22Rv1 (cell line): ENCODE data around the gene COMMD3.

ENCODE experiments used
- H3K27ac ChIP-seq: fragments of 450-650 bp; 2 replicates; pipeline ENCODE4 v1.5.1; 2017
- CTCF ChIP-seq: fragments of 450-650 bp; IDR thresholded peaks from 2 replicates; pipeline ENCODE4 v1.5.1; 2017; ENCODE audit warnings: mild to moderate bottlenecking
- ZFX ChIP-seq: fragments of 450-650 bp; IDR thresholded peaks from 2 replicates; pipeline ENCODE4 v1.6.1; 2017; ENCODE audit warnings: antibody characterized with exemption, borderline replicate concordance

Gene COMMD3

DNA sequence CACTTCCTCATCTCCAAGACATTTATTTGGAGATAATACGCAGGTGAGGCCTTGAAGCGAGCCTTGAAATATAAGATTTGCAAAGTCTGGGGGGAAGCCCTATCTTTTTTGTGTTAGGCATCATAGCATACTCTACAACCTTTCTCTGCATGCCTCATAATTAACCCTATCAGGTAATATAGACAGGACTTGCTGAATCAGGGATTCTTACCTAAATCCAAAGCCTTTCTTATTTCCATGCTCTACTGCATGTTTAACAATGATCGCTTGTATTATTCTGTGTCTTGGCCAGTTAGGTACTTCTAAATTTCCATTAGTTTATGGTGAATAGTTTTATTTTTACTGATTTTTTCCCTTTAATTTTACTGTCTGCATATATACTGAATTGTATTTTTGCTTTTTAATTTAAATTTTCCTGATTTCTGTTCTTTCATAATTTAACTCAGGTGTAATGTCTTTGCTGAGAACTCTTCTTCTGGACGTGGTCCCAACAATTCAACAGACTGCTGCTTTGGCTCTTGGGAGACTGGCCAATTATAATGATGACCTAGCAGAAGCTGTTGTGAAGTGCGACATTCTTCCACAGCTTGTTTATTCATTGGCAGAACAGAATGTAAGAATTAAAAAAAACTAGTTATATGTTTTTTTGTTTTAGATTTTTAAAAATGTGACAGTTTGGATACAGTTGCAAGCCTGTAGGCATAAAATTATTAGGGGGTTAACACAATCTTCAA lies 48.4 kb downstream of the COMMD3 start:
- H3K27ac ChIP-seq: no peak overlapping the region
- no peak for TF ChIP-seq ZFX
- TF ChIP-seq CTCF: no peak

- no peak for TF ChIP-seq CTCF
- no peak overlapping the region for H3K27ac ChIP-seq
These were observed 49.0 kb downstream of the COMMD3 start for GRCh38 chr10:22365233-22365632.

DNA sequence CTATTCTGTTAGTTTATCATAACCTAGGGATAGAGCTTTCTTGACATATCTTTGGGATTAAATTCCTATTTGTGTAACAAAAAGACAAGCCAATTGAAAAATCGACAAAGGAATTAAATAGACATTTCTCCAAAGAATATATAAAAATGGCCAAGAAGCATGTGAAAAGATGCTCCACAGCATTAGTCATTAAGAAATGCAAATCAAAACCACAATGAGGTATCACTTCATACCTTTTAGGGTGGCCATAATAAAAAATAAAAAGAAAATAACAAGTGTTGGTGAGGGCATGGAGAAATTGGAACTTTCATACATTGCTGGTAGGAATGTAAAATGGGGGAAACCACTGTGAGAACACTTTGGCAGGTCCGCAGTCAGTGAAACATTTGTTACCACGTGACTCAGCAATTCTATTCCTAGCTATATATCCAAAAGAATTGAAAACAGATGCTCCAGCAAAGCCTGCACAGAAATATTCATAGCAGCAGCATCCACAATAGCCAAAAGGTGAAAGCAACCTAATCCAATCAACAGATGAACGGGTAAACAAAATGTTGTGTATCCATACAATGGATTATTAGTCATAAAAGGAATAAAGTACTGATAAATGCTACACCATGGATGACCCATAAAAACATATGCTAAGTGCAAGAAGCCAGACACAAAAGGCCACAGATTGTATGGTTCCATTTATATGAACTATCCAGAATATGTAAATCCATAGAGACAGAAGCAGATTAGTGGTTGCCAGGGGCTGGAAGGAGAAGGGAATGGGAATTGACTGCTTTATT lies 49.7 kb downstream of the COMMD3 start:
- no peak overlapping the region for H3K27ac ChIP-seq
- TF ChIP-seq CTCF: no peak
- TF ChIP-seq ZFX: no peak

DNA sequence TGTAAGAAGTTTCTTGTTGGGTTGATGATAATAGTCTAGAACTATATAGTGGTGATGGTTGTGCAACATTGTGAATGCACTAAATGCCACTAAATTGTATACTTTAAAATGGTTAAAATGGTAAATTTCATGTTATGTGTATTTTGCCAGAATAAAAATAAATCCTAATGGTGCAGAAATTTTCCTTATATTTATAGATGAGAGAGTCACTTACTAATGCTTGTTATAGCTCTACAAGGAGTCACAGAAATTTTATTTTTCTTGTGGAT lies 50.2 kb downstream of the COMMD3 start:
- TF ChIP-seq ZFX (no peak), CTCF (no peak)
- no peak overlapping the region for H3K27ac ChIP-seq

DNA sequence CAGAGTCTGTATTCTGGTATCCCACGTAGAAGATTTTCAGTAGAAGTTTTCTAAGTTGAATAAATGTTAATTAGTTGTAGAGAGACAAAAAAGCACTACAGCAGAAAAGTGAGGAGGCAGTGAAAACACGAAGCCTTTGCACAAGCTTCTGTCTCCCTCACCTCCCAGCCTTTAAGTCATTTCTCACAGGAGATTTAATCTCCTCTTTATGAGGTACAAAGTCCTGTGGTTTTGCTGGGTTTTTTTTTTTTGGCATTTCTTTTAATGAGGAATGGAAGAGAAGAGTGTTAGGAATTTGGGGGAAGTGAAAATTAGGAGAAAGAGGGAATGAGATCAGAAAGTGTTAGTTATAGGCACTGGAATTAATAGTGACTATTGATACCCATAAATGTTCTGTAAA lies 50.6 kb downstream of the COMMD3 start:
- no peak overlapping the region for H3K27ac ChIP-seq

DNA sequence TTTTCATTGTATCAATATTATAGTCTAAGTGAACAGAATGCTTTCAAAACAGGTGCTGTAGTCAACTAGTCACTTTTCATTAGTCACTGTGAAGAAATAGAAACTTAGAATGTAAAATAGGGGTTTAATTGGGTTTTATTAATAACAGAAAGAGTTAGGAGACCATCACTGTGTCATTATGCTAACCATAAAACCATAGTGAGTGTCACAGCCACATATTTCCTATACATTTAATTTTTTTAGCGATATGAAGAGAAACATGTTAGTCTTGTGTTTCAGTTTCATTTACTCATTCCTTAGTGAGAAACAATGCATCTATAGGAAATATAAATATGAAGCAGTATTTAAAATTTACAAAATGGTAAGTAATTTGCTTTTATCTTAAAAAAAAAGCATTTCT lies 51.3 kb downstream of the COMMD3 start:
- no peak overlapping the region for H3K27ac ChIP-seq
- no peak for TF ChIP-seq CTCF
- TF ChIP-seq ZFX: no peak

More for the DNA sequence above, 50.6 kb downstream of the COMMD3 start:
- TF ChIP-seq CTCF: no peak
- no peak for TF ChIP-seq ZFX

DNA sequence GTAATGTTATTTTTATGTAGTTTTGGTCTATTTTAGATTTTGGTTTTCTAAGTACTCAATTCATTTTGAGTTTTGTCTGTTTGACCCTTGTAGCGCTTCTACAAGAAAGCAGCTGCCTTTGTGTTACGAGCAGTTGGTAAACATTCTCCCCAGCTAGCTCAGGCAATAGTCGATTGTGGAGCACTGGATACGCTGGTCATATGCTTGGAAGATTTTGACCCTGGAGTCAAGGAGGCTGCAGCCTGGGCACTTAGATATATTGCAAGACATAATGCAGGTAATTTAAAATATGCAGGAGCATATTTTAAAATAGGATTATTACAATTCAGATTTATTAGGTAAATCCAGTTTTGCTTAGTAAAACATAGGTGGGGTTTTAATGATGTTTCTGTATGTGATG lies 52.2 kb downstream of the COMMD3 start:
- H3K27ac ChIP-seq: no peak overlapping the region
- TF ChIP-seq CTCF (no peak), ZFX (no peak)
